ENCODE data around the gene KIF26B. TPM values are rescaled to one million over a fixed set of nuclear protein-coding genes. Genes with fewer than 3 reads are reported as not detected.

The KIF26B gene
- total and polyA plus RNA-seq, 2 of the 4 experiments (the other 2 are of a cell fraction), result 0.53 to 0.54 TPM

- Histone ChIP-seq H3K79me1 (ENCODE audit: low read depth in 1 of 2, low read length in 2 of 2) (no peaks in the 10 kb centered on the region), H3K4me2 (ENCODE audit: low read depth, low read length) (no peak overlapping the region), H3K27ac (ENCODE audit: insufficient read depth, low read length) (no peak overlapping the region), H2AK5ac (ENCODE audit: low read depth, low read length) (no peak overlapping the region), H3K23ac (ENCODE audit: low read depth, low read length) (no peak overlapping the region), H4K20me1 (ENCODE audit: insufficient read depth, low read length) (no peaks in the 10 kb centered on the region), H4K91ac (ENCODE audit: insufficient read depth, low read depth, low read length) (no peak overlapping the region), H3K9ac (ENCODE audit: low read depth, low read length) (no peak overlapping the region), H2BK5ac (ENCODE audit: low read depth, low read length, poor library complexity, severe bottlenecking) (no peak overlapping the region), H3K4ac (ENCODE audit: low read depth, low read length) (no peak overlapping the region), H2BK120ac (ENCODE audit: low read depth, low read length) (no peak overlapping the region), H3K27me3 (ENCODE audit: control insufficient read depth, insufficient read depth, low read length) (no peaks in the 10 kb centered on the region), H3K14ac (replicated peaks; ENCODE audit: low read depth, low read length) (no peak overlapping the region), H2AFZ (replicated peaks; ENCODE audit: low read length, poor library complexity) (peak overlapping the region; percentile 43), H4K5ac (ENCODE audit: low read depth, low read length) (no peak overlapping the region), H2BK20ac (ENCODE audit: low read depth, low read length) (no peak overlapping the region), H3K9me3 (ENCODE audit: control insufficient read depth, insufficient read depth, low read length) (no peaks in the 10 kb centered on the region), H3K56ac (ENCODE audit: extremely low read depth, insufficient read depth, low read length) (no peak overlapping the region), H3K4me1 (ENCODE audit: control insufficient read depth, insufficient read depth, low read length) (no peaks in the 10 kb centered on the region), H2AK9ac (replicated peaks; ENCODE audit: low read depth, low read length, poor library complexity) (no peak overlapping the region), H3K36me3 (ENCODE audit: control insufficient read depth, insufficient read depth, low read length) (peaks cover 17% of the 10 kb centered on the region), H2BK15ac (ENCODE audit: low read depth, low read length) (no peak overlapping the region), H3K4me3 (ENCODE audit: insufficient read depth, low read depth, low read length) (no peak overlapping the region), H3K18ac (ENCODE audit: low read depth, low read length) (no peak overlapping the region), H3K9me1 (ENCODE audit: insufficient read depth, low read length) (no peaks in the 10 kb centered on the region), H4K8ac (ENCODE audit: low read depth in 2 of 2, low read length in 2 of 2) (no peak overlapping the region)
- ChIA-PET POLR2A (ENCODE audit: unreplicated experiment) (no interaction called here), CTCF (no interaction called here)
- in situ Hi-C loops (cut with MboI; ENCODE audit: low sequenced_read_pairs), result no loop called here
- ATAC-seq (ENCODE audit: low read depth) (no peak), DNase-seq (no peak)
- dilution Hi-C loops (cut with HindIII; ENCODE audit: low sequenced_read_pairs, unreplicated experiment), result no loop called here
- intact Hi-C loops (cut with micrococcal nuclease), result no loop called here
- TF ChIP-seq RCOR1 (IDR thresholded peaks at IDR 0.05; ENCODE audit: insufficient replicate concordance, low read length), result no peak
- no peak for TF ChIP-seq FOS (IDR thresholded peaks at IDR 0.05; ENCODE audit: low read depth, low read length)
- TF ChIP-seq NFE2L2 (IDR thresholded peaks at IDR 0.05; ENCODE audit: low read depth, low read length), result no peak
- TF ChIP-seq USF2 (IDR thresholded peaks at IDR 0.05; ENCODE audit: low read depth, low read length), result no peak
- no peak for TF ChIP-seq POLR2A (IDR thresholded peaks at IDR 0.05; ENCODE audit: low read depth, low read length)
- TF ChIP-seq, protein P1, sequence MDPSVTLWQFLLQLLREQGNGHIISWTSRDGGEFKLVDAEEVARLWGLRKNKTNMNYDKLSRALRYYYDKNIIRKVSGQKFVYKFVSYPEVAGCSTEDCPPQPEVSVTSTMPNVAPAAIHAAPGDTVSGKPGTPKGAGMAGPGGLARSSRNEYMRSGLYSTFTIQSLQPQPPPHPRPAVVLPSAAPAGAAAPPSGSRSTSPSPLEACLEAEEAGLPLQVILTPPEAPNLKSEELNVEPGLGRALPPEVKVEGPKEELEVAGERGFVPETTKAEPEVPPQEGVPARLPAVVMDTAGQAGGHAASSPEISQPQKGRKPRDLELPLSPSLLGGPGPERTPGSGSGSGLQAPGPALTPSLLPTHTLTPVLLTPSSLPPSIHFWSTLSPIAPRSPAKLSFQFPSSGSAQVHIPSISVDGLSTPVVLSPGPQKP (IDR thresholded peaks at IDR 0.05; ENCODE audit: borderline replicate concordance, low read depth, low read length), result no peak
- TF ChIP-seq, protein P2, sequence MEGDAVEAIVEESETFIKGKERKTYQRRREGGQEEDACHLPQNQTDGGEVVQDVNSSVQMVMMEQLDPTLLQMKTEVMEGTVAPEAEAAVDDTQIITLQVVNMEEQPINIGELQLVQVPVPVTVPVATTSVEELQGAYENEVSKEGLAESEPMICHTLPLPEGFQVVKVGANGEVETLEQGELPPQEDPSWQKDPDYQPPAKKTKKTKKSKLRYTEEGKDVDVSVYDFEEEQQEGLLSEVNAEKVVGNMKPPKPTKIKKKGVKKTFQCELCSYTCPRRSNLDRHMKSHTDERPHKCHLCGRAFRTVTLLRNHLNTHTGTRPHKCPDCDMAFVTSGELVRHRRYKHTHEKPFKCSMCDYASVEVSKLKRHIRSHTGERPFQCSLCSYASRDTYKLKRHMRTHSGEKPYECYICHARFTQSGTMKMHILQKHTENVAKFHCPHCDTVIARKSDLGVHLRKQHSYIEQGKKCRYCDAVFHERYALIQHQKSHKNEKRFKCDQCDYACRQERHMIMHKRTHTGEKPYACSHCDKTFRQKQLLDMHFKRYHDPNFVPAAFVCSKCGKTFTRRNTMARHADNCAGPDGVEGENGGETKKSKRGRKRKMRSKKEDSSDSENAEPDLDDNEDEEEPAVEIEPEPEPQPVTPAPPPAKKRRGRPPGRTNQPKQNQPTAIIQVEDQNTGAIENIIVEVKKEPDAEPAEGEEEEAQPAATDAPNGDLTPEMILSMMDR (conservative IDR thresholded peaks at IDR 0.05; ENCODE audit: low read depth, low read length), result no peak
- no peak for TF ChIP-seq CHD1 (IDR thresholded peaks at IDR 0.05; ENCODE audit: low read depth, low read length)
- TF ChIP-seq RFX5 (IDR thresholded peaks at IDR 0.05; ENCODE audit: low read depth, low read length), result no peak
- no peak for TF ChIP-seq SMC3 (IDR thresholded peaks at IDR 0.05; ENCODE audit: low read depth, low read length)
- no peak for TF ChIP-seq MAZ (IDR thresholded peaks at IDR 0.05; ENCODE audit: borderline replicate concordance, low read depth, low read length)
- TF ChIP-seq MAFK (IDR thresholded peaks at IDR 0.05; ENCODE audit: low read depth, low read length), result no peak
- no peak for TF ChIP-seq MXI1 (IDR thresholded peaks at IDR 0.05; ENCODE audit: borderline replicate concordance, low read depth, low read length)
- no peak for TF ChIP-seq BHLHE40 (IDR thresholded peaks at IDR 0.05; ENCODE audit: low read depth, low read length)
- TF ChIP-seq RAD21 (IDR thresholded peaks at IDR 0.05; ENCODE audit: low read length), result no peak
- TF ChIP-seq CEBPB (IDR thresholded peaks at IDR 0.05; ENCODE audit: low read depth, low read length), result no peak
- WGBS, 2 experiments (ENCODE audit: extremely low coverage in 2 of 2, insufficient read length in 1 of 2), result 98% methylated on average over 7 of the region's 19 CpGs; no CpG with 5 or more reads in 1 of the 2 experiments
- no TSS peak for BruUV-seq (replicated peaks)
These were observed 212.1 kb downstream of the KIF26B start for GRCh38 chr1:245366886-245367285.

All from IMR-90 (cell line).